A172 (cell line): ENCODE measurements around the gene SNX9. TPM values are rescaled to one million over a fixed set of nuclear protein-coding genes. Genes with fewer than 3 reads are reported as not detected.

Experiments used
- DNase-seq: peaks from one replicate; pipeline ENCODE4 v3.0.0-alpha.2; 2015; ENCODE audit warnings: low spot score
- total RNA-seq: library from RNA; depleted of rRNA; stranded (reverse); fragments of >200 nt; shearing (Covaris generic); gene quantifications from 2 replicates; pipeline ENCODE4 v1.2.3, GENCODE V29; 2014

The SNX9 gene
- total RNA-seq, 1 experiment from 2014 or later: 24.5 TPM

- no peak for DNase-seq
Measured at GRCh38 chr6:157978021-157978783, 155.2 kb downstream of the SNX9 start.

GRCh38 chr6:157980288-157981131 lies 157.5 kb downstream of the SNX9 start:
- DNase-seq: no peak

DNA sequence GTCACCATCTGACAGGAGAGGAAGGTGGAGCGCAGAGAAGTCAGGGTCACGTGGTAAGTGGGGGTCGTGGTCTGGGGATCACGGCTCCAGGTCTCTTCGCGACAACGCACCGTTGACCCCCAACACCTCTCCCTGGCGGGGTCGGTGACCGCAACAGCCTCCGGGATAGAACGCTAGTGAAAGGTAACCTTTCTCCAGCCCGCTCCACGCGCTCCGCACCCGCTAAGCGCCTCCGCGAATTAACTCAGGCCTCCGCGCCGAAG lies 158.0 kb downstream of the SNX9 start:
- no peak for DNase-seq

DNA sequence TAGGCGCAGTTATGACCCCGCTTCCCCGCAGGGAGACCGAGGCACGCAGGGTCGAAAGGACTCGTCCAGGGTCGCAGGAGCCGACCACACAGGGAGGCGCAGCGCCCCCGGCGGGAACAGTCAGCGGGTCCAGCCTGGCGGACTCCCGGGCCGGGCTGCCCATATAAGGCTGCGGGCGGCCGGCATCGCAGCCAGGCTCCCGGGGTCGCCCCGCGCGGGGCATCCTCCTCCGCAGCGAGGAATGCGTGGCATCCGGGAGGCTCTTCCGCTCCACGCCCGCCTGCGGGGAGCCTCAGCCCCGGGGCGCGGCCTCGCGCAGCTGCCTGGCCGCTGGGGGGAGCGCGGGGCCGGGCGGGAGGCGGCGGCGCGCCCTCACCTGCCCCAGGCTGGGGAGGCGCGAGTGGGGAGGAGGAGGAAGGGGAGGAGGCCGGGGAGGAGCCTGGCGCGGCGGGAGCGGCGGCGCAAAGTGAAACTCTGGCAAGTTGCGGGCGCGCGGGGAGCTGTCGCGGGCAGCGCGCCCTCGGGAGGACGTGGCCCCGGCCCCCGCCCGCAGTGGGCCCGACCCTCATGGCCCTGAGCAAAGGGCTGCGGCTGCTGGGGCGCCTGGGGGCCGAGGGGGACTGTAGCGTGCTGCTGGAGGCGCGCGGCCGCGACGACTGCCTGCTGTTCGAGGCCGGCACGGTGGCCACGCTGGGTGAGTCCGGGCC lies 158.5 kb downstream of the SNX9 start, which contains the start of gene SYNJ2:
Gene SYNJ2 (plus strand): TSS at position 469 of the 707 bp plus-strand sequence. CDS start 99 bp downstream, at position 568.
- peak; percentile 46 for DNase-seq

- no peak for DNase-seq
Measured at GRCh38 chr6:157982102-157982562, 159.1 kb downstream of the SNX9 start.

GRCh38 chr6:157982563-157983405 lies 159.7 kb downstream of the SNX9 start:
- DNase-seq: peak; percentile 42

DNA sequence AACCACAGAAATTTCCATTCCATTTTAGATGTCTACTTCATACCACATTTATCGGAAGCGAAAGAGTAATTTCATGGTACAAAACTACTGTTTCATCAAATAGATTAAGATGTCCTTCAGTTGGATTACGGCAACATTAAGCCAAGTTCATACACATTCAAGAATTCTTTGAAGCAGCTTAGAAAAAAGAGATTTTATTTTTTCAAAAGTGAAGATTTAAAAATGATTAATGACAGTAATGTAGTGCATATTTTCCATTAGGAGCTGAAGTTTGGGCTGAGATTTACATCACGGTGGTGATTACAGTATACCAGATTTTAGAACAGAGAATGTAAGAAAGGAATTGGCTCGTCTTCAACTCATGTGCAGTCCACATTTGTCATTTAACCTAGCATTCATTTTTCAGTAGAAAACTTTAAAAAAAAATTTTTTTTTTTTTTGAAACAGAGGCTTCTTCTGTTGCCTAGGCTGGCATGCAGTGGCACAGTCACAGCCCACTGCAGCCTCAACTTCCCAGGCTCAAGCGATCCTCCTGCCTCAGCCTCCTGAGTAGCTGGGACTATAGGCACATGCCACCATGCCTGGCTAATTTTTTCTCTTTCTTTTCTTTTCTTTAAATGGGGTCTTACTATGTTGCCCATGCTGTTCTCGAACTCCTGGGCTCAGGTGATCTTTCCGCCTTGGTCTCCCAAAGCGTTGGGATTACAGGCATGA lies 160.5 kb downstream of the SNX9 start:
- no peak for DNase-seq

DNA sequence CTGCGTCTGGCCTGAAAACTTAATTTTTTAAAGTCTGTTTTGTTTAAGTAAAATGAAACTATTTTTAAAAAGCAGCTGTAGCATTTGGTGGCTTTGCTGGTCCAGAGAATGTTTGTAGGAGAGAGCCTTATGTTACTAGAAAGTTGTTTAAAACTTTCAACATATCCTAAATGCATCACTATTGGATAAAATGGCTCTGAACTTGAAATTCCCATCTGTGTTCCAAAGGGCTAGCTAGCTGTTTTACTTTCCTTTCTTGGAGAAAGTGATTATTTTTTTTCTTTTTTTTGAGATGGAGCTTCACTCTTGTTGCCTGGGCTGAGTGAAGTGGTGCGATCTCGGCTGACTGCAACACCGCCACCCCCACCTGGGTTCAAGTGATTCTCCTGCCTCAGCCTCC lies 161.1 kb downstream of the SNX9 start:
- no peak for DNase-seq

DNA sequence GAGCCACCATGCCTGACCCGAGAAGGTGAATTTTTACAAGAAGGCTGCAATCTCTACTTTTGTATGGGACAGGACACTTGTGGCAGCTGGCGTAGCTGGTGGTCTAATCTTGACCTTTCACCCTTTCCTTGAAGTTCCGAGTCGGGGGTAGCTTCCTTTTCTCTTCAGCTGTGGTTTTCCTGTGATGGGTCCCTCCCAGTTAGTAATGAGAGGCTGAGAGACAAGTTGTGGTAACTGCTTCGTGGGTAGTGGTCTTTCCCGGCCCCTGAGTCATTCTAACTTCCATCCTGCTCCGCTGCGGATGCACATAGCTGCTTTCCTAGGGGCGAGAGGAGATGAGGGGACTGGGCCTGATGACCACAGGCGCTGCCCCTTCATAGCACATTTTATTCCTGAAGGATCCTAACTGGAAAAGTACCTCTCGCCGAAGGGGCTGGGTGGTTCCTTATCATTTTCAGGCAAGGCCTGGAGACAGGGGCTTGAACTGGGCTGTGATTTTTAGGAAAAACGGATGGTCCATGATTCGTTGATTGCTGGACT lies 161.7 kb downstream of the SNX9 start:
- DNase-seq: no peak

GRCh38 chr6:157985378-157986155 lies 162.5 kb downstream of the SNX9 start:
- DNase-seq: no peak

GRCh38 chr6:157987788-157988699 lies 165.0 kb downstream of the SNX9 start:
- no peak for DNase-seq

DNA sequence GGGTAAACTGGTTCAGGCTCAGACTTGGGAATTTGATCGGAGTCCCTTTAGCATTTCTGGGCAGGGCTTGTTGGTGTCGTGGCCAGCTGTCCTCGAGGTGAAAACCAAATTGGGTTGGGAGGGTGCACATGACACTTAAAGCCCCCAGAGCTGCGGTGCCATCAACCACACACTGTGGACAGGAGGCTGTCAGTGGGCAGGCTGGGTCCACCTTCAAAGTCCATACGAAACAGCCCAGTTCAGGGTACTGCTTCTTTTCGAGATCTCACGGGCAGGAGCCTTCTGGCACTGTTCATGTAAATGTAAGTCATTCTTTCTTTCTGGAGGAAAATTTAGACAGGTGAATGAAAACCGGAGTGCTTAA lies 165.6 kb downstream of the SNX9 start:
- DNase-seq: no peak

DNA sequence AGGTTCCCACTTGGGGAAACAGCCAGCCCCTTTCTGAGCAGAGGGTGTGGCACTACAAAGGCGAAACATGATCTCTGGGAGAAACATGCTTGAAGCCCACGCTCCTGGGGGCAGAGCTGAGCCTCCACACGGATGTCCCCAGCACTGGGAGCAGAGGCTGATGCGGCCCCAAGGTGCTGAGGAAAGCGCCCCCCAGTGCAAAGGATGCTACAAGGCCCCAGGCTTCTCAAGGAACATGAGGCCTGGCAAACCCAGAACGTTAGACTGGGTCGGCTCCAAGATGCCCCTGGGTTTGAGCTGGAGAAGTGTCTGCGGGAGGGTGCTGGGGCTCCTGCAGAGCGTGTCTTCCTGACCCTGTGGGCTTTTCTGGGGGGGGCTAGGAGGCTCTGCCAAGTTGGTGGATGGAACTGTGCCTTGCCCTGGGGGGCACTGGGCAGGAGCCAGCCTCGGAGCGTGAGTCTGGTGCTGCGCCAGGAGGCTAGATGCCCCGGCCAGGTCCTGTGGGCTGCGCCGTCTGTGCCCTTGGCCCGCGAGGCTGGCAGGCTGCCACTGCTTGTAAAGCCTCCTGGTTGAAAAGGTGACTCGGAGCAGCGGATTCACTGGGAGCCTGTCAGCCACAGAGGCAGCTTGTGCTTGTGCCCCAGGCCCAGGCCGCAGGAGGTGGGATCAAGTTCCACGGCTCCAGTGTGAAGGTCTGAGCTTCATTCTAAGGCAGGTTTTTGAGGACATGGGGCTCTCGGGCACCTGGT lies 166.7 kb downstream of the SNX9 start:
- peak; percentile 72 for DNase-seq

DNA sequence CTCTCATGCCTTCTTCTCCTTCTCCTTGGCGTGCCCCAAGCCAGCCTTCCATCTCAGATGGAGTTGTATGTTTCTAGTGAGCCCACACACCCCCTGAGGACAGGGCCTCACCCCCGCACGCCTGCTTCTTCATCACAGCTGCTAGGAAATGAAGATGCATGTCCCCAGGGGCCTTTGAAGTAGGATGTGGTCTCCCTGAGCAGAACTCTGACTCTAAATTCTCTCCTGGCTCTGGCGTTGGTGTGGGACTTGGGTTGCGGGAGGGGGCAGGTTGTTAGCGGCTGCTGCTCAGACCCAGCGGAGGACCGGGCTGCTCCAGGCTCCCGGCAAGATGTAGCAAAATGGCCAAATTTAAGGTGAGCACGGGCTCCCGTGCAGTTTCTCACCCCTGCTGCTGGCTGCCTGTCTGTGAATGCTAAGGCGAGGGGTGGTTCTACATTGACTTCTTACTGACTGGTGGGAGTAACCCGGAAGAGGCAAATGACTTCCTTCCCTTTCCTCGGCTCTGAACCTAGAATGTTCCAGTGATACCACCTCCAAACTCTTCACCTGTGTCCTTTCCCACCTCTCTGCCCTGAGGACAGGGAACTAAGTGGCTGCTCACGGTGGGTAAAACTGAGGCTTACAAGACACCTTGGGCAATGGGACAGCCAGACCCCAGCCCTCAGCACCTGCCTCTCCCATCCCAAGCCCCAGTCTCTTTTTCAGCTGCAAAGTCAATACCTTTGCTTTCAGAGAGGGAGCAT lies 167.4 kb downstream of the SNX9 start:
- DNase-seq: no peak

DNA sequence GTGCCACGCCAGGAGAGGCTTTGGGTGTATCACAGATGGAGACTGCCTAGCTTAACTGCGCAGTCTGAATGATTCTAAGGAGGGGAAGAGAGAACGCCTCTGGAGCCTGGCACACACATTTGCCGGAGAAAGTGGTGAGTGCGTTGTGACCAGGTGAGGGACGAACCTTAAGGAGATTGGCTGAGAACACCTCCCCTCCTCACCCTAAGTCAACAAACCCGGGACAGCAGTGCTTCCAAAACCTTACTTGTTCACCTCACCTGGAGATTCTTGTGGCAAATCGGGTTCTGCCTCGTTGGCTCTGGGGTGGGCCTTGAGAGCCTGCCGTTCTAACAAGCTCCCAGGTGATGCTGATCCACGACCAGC lies 168.0 kb downstream of the SNX9 start:
- DNase-seq: no peak

DNA sequence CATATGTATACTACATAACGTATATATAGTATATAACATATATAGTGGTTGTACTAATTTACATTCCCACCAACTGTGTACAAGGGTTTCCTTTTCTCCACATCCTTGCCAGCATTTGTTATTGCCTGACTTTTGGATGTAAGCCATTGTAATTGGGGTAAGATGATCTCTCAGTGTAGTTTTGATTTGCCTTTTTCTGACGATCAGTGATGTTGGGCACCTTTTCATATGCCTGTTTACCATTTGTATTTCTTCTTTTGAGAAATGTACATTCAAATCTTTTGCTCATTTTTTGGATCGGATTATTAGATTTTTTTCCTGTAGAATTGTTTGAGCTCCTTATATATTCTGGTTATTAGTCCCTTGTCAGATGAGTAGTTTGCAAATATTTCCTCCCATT lies 170.0 kb downstream of the SNX9 start:
- no peak for DNase-seq

DNA sequence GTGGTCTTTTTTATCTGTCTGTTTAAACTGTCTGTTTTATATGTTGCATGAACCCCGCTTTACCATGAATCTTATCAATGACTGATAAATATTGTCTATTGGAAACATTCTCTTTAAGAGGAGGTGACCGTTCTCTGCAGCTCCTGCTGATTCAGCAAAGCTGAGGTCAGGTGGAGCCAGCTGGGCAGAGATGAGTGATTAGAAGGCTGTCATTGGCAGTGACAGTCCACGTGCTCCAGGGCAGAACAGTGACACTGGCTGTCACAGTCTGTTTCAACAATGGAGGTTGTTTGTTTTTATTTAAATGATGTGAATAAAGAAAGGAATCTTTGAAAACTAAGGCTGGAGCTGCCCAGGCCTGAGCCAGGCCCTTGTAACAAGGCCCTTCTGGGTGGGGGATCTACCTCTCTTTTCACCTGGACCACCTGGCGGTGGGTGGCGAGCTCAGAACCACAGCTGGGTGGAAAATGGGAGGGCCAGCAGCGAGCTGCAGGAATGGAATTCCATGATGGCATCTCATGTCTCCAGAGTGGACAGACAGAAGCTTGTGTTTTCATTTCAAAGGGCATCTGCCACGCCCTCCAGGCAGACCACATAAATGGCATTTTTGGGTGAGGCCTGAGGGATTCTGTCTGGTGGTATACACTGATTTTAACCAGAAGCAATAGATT lies 171.2 kb downstream of the SNX9 start:
- DNase-seq: no peak
